Ureter (tissue), 1 donor: ENCODE results near the gene ILDR2. TPM values are rescaled to one million over a fixed set of nuclear protein-coding genes. Genes with fewer than 3 reads are reported as not detected.

Experiments
- DNase-seq: peaks from one replicate; pipeline ENCODE4 v3.0.0-alpha.2; 2020; ENCODE audit warnings: low spot score
- total RNA-seq: library from RNA; stranded (reverse); gene quantifications from one replicate; pipeline ENCODE4 v1.2.4, GENCODE V29; 2023
- donor health status: DM: yes; HTN: yes; CAD: no.

Gene ILDR2
- total RNA-seq, 1 donor from 2014 or later, result 14.2 TPM

DNA sequence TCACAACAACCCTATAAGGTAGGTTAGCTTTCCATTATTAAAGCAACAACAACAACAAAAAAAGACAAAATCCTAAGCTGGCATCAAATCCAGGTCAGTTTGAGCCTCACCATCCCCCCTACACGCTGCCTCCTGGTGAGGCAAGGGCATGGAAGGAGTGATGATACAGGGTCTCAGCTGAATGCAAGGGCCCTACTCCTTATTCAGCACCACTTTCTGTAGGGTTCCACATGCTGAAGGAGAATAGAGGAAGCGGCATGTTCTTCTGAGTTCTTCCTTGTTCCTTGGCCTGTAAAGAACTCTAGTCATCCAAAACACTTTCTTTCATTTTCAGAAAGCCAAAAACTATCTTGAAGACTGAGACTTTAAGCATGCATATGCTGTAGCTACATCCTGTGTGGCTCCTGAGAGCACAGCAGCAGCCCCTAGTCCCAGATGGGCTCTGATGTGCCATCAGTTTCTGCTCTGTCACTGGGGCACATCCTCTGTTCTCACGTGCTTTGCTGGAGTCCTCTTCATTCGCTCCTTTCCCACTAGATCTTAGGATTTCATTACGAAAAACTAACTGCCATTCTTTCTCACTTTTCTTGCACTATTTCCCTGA lies 6.2 kb downstream of the ILDR2 start:
- DNase-seq, result no peak

GRCh38 chr1:166960858-166961474 lies 14.4 kb downstream of the ILDR2 start:
- DNase-seq, result no peak

DNA sequence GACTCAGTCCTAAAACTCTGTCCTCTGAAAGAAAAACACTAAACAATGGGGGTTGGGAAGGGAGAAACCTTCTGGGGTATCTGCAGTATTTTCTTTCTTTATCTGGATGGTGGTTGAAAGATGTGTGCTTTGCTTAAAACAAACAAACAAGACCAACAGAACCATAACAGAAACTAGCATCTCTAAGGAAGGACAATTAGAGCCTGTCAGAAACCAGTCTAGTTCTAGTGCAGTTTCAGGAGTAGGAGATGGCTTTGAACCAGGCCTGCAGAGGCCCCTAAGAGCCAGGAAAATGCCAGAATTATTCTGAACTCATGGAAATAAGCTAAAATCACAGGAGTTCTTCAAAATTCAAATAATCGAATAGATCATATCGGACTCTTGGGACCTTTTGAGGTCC lies 18.5 kb downstream of the ILDR2 start:
- DNase-seq, result no peak

DNA sequence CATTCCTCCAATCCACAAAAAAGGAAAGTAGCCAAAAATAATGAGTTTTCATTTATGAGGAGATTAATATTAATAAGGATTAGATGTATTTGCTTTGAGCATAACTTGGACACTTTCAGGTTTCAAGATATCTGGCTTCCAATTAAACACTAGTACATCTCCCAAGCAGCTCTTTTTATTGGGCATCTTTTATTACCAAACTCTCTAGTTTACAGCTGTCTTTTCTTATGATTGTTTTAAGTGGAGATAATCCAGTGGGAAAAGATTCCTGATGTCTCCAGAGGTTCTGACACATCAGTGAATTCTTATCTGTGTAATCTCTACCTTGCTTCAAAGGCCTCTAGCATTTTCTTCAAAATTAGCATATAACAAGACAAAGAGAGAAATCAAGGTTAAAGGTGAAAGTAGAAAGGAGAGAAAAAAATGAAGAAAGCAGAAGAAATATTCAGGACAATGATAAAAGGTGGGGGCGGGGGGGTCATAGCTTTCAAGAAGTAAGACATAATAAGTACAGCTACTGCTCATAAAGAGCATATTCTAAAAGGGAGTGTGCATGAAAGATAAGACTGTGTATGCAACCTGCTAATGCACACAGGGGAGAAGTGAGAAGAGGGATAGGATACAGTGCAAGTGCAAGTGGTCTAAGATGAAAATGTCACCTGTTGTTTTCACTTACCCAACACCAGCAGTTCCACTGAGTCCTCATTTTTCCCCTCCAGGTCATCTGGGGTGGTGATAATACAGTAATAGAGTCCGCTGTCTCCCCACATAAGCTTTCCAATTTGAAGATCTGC lies 19.1 kb downstream of the ILDR2 start:
- DNase-seq, result no peak

DNA sequence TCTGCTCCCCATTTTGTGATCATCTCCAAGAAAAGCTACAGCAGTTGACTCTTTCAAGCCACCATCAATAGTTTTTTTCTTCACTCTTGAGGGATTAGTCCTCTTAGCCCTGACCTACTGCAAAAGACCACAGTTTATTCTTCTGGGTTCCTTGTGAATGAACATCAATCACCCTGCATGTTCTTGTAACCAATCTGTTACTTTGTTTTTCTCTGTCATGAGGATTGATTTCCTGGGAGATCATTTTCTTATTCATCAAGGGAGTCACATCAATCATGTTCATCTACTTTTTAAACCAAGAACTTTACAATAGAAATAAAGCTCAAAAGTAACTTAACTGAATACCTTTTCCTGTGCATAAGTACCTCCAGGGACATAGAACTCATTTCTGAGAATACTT lies 21.8 kb downstream of the ILDR2 start:
- DNase-seq, result no peak

DNA sequence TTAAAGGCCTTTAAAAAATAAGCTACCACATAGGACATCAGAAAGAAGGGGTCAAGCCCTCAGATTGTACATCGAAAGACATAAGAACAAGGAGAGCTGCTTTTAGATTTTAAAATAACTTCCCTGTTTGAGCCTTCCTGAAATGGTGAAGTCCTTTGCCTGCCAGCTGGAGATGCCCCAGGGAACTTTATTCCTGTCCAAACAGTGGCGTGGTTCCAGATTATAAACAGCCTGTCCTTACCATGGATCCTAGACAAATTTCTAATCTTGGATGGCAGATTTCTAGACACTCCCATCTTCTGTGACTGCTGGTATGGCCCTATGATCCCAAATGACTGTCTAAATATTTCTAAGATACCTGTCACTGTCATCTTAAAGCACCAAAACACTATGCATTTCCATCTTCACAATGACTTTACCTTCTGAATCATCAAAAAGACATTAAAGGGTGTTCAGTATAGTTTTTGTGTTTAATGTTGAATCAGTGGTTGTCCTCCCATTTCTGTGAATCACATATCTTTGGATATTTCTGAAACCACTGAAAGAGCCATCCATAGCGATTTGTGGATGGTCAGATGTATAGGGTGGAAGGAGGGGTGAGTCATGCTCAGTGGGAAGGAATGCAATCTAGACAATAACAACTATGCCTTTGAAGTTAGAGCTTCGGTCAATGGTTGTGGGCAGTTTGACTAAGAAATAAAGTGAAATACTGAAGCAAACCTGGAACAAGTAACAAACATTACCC lies 23.2 kb downstream of the ILDR2 start:
- peak; percentile 64 for DNase-seq

- no peak for DNase-seq
These were observed 24.3 kb downstream of the ILDR2 start for GRCh38 chr1:166951050-166951449.

DNA sequence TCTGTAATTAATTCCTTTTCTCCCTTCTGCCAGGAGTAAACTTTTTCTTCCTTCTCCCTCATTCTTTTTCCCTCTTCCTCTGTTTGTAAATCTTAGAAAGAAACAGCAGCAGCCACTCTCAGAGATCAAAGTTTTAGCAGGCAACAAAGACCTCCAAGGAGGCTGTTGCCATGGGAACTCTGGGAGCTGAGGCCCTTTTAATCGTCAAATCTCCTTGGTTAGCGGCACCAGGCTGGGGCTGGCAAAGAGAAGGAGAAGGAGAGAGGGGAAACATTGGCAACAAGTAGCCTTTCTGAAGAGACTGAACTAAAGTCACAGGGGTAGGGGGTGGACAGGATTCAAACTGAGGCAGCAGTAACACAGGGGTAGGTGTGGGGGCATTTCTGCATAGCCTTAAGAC lies 25.2 kb downstream of the ILDR2 start:
- DNase-seq, result no peak

GRCh38 chr1:166948856-166949350 lies 26.4 kb downstream of the ILDR2 start:
- no peak for DNase-seq

- peak; percentile 62 for DNase-seq
These were observed 27.8 kb downstream of the ILDR2 start for GRCh38 chr1:166947398-166948043.

GRCh38 chr1:166944186-166944967 lies 31.0 kb downstream of the ILDR2 start:
- no peak for DNase-seq

DNA sequence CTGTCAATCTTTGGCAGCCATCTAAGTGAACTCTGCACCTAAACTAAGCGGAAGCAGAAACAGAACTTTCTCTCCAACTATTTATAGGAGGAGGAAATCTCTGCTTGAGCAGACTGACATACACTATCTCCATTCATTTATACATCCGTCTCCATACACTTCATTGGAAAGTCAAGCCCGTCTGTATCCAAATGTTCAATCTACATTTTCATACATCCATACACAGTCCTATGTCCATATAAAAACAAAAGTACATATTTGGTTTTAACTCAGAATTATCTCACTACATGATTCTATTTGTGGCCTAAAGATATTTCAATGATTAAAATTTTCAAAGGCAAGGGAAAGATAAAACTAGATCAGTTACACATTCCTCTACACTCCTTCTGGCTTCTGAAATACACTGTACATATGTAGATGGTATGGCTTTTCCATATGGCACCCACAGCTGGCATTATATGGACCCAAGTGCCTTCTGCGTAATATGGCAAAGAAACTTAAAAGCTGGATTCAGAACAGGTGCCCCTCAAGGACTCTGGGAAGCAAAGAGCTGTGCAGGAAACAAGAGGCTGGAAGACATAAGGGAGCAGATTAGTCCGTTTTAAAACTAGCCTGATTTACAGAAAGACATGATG lies 35.5 kb downstream of the ILDR2 start:
- DNase-seq, result no peak

DNA sequence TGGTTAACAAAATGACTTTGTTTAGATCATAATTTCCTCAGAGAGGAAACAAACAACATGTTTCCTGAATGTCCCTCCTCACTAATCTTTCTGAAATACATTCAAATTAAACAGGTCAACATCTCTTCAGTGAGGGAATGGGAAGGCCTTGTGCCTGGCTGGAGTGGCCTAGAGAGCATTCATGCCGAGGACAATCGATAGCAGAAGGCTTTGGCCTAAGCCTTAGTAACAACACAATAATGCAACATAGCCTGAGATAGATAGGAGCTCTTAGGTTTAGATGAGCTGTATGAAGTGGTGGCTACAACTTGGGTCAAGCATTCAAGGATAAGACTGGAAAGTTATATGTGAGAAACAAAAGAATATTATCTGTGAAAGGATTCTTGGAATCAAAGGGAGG lies 37.4 kb downstream of the ILDR2 start:
- DNase-seq, result no peak

- DNase-seq, result no peak
These were observed 38.0 kb downstream of the ILDR2 start for GRCh38 chr1:166937329-166937728.

DNA sequence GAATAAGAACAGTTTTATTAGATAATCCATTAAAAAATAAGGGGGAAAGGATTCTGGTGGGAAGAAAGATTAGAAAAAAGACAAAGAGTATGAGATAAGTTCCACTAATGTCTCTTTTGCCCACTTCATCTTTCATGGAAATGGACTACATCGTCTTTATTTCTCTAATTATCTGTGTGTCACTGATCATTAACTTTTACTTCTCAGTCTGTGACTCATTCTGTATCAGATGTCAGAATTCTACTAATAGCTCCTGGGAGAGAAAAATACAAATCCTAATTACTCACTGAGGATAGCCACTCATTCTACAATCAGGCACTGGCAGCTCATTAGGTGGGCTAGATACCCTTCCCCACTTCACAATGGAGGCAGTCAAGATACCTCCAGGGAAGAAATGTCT lies 41.7 kb downstream of the ILDR2 start:
- no peak for DNase-seq

DNA sequence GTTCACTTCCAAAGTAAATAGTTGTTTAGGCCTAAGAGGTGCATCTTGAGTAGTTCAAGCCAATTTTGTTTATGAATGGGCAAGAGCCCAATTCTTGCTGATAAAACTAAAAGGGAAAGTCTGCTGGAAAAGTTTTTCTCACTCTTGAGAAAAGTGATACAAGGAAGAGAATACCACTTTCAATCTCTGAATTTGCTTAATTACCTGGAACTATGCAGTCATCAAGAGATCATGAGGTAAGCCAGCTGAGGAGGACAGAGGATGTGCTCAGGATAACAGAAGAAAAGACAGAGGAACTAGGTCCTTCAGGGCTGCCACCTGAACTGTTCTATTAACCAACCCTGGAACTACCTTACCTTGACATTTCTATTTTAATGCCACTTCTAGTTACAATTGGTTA lies 42.2 kb downstream of the ILDR2 start:
- DNase-seq, result no peak

DNA sequence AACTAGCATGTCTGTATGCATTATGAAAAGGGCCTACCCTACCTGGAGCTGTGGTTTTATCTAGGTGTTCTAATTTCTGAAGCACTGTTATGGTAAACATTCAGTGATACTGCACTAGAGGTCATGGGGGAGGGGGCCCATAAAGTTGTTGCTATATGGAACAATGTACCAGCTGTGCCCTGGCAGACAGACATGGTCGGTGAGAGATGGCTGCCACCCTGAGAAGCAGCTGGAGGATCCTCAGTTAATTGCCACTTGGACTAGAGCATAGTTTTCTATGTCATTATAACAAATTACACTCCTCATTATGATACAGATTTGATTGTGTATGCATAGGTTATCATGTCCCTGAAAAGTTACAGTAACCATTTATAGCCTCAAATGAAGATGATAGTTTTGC lies 45.4 kb downstream of the ILDR2 start:
- DNase-seq, result no peak

- DNase-seq, result no peak
These were observed 47.6 kb downstream of the ILDR2 start for GRCh38 chr1:166927701-166928100.

- DNase-seq, result no peak
These were observed 49.4 kb downstream of the ILDR2 start for GRCh38 chr1:166925810-166926478.
